Heart right ventricle (tissue), 16 donors: ENCODE measurements around the gene CRMP1. TPM values are rescaled to one million over a fixed set of nuclear protein-coding genes. Genes with fewer than 3 reads are reported as not detected.

Source experiments
- ATAC-seq, 8 donors: fragments of 200-7000 bp; cut with Tn5 transposase; one replicate each; pipeline ENCODE4 v1.9.1; 2020; ENCODE audit warnings: mild to moderate bottlenecking in 8 of 8, moderate library complexity in 8 of 8, moderate number of reproducible peaks in 1 of 8
- DNase-seq, 2 donors: peaks; one replicate each; pipeline ENCODE4 v3.0.0-alpha.2; 2020
- H3K27ac ChIP-seq, 10 donors: fragments of 200-600 bp; sonication (generic) in 2 of 10; one replicate each; pipeline versions ENCODE4 v1.5.0 to v1.8.0; 2020 to 2022; ENCODE audit warnings: mild to moderate bottlenecking in 3 of 10
- H3K27me3 ChIP-seq, 7 donors: fragments of 200-600 bp; one replicate each; pipeline ENCODE4 v1.8.0; 2021 to 2022; ENCODE audit warnings: mild to moderate bottlenecking in 2 of 7
- H3K36me3 ChIP-seq, 9 donors: fragments of 200-600 bp; sonication (generic) in 1 of 9; one replicate each; pipeline versions ENCODE4 v1.5.0 to v1.8.0; 2020 to 2022; ENCODE audit warnings: mild to moderate bottlenecking in 2 of 9
- H3K4me1 ChIP-seq, 9 donors: fragments of 200-600 bp; sonication (generic) in 1 of 9; one replicate each; pipeline versions ENCODE4 v1.5.0 to v1.8.0; 2020 to 2022; ENCODE audit warnings: mild to moderate bottlenecking in 4 of 9
- H3K4me3 ChIP-seq, 10 donors: fragments of 200-600 bp; sonication (generic) in 2 of 10; one replicate each; pipeline versions ENCODE4 v1.5.0 to v1.8.0; 2020 to 2022; ENCODE audit warnings: mild to moderate bottlenecking in 7 of 10, moderate library complexity in 2 of 10
- H3K9me3 ChIP-seq, 11 donors: fragments of 200-600 bp in 10 of 11; sonication (generic) in 2 of 11; one replicate each; pipeline versions ENCODE4 v1.5.0 to v1.8.0; 2013 to 2022; ENCODE audit warnings: mild to moderate bottlenecking in 2 of 11, control low read depth in 1 of 11, moderate library complexity in 1 of 11
- CTCF ChIP-seq, 9 donors: fragments of 200-600 bp; sonication (generic) in 2 of 9; IDR thresholded peaks; one replicate each; pipeline versions ENCODE4 v1.5.0 to v1.8.0; 2021 to 2022; ENCODE audit warnings: antibody characterized with exemption in 9 of 9, mild to moderate bottlenecking in 5 of 9, moderate library complexity in 1 of 9
- WGBS, 2 donors: extraction: QIAGEN DNeasy Blood & Tissue Kit; methylation state at CpG; one replicate each; pipeline ENCODE4 v1.1.7; 2013; ENCODE audit warnings: inconsistent platforms in 1 of 2; 5-methylcytosine and 5-hydroxymethylcytosine counted together
- intact Hi-C, 10 donors: fragments of 100-400 bp; cut with DNase I; formaldehyde crosslinking; loops; one replicate each; pipeline versions ENCODE4 v1.11.1 to v1.14.2; 2022
- polyA plus RNA-seq, 2 donors: library from polyadenylated mRNA; stranded (reverse); fragments of 200-250 nt; gene quantifications; one replicate each; pipeline ENCODE4 v1.2.3, GENCODE V29; 2013
- total RNA-seq, 10 donors: library from RNA; stranded (reverse); fragmentation: NEBNext Ultra II Directional in 3 of 10; extraction: Animal tissue kit (Norgen Biotek cat#: 25700) in 3 of 10; gene quantifications; one replicate each; pipeline versions ENCODE4 v1.2.1 to v1.2.4, GENCODE V29; 2021 to 2023
- donor health status: Arrhythmogenic right ventricular cardiomyopathy.
- donor health status: ischemic (EF 13 %, LVEDD 7.1; RV severe dilation, severe dysfunction).
- donor health status: healthy with polysubstance abuse.
- donor health status: DM: no; HTN: yes; CAD: no.
- donor health status: DM: no; HTN: no; CAD: no.
- donor health status: ischemic (EF 25% LVEDD 6.9; RV normal size, moderate dysfunction).
- donor health status: ischemic (EF 25% LVEDD 5.7; RV mildly dilated, moderate dysfunction).
- donor health status: healthy.
- donor health status: DM: yes; HTN: yes; CAD: no.
- donor health status: Ischemic cardiomyopathy.
- donor health status: ischemic (EF 35%, LVEDD 5.7; RV mildly dilated, moderate dysfunction).
- donor health status: nonischemic (EF 11% LVEDD 7.7; RV severe dilation, severe dysfunction).
- donor health status: DM: yes; HTN: yes; CAD: no.
- donor health status: PGD.
- donor health status: ischemic (EF 29% LVEDD 5.4; RV normal size, mild dysfunction).
- donor health status: nonischemic (EF 23%, LVEDD 6.1; RV moderate dilation, normal function).

CRMP1 gene
- total and polyA plus RNA-seq, 12 donors, result 0.40 to 2.3 (median 0.95) TPM

DNA sequence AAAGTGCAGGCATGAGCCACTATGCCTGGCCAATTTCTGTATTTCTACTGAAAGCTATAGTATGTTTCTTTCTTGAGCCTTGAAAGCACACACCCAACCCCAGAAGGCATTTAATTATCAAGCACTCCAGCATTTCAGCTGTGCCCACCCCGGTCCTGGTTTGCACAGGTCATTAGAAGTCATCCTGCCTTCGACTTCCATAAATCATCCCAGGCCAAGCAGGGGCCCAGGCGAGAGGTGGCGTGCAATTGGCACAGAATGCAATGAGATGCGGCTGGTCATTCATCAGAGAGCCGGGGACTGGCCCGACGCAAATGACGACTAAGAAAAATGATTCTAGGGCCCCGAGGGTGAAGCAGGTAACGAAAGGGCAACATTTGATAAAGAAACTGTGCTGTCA is 24.8 kb upstream of the CRMP1 start:
- no peak for DNase-seq
- H3K4me3 ChIP-seq, result no peak overlapping the region
- H3K27ac ChIP-seq, result no peak overlapping the region
- no peaks in the 10 kb centered on the region for H3K36me3 ChIP-seq
- TF ChIP-seq CTCF (IDR thresholded peaks at IDR 0.05), result no peak
- H3K4me1 ChIP-seq, result no peaks in the 10 kb centered on the region
- WGBS, 2 donors, result 69 to 81% methylated on average over 11 of the region's 11 CpGs
- H3K9me3 ChIP-seq, result peaks cover 0 to 2% (median 0%) of the 10 kb centered on the region in 11 donors
- intact Hi-C loops, result no loop called here
- ATAC-seq, result no peak
- H3K27me3 ChIP-seq, result peaks cover 0 to 55% (median 48%) of the 10 kb centered on the region in 7 donors

- Histone ChIP-seq H3K27me3 (peaks cover 0 to 41% (median 36%) of the 10 kb centered on the region in 7 donors), H3K4me1 (no peaks in the 10 kb centered on the region), H3K36me3 (no peaks in the 10 kb centered on the region), H3K4me3 (no peak overlapping the region), H3K27ac (no peak overlapping the region), H3K9me3 (peaks cover 0 to 8% (median 0%) of the 10 kb centered on the region in 11 donors)
- no peak for TF ChIP-seq CTCF (IDR thresholded peaks at IDR 0.05)
- intact Hi-C loops, result no loop called here
- ATAC-seq (no peak), DNase-seq (no peak)
- 69 to 70% methylated on average over 3 of the region's 3 CpGs for WGBS, 2 donors
Measured at GRCh38 chr4:5916229-5916628, 23.3 kb upstream of the CRMP1 start.

DNA sequence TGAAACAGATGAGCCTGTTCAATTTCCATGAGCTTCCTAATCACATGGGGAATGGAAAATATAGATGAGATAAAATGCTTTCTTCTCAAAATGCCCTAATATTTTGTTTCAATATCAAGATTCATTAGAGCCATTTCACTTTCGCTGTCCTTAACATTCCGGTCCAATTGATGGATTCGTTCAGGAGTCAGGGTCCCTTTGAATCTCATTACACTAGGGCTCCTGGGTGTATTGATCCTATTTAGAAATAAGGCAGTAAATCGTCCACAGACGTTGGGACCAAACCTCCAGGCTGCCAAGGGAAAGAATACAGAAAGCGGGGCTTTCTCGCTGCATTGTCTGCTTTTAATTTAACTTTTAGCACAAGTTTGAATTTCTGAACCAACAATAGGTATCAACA is 20.6 kb upstream of the CRMP1 start:
- Histone ChIP-seq H3K4me3 (no peak overlapping the region), H3K9me3 (peaks cover 0 to 22% (median 5%) of the 10 kb centered on the region in 11 donors), H3K4me1 (no peaks in the 10 kb centered on the region), H3K27me3 (peaks cover 0 to 20% (median 14%) of the 10 kb centered on the region in 7 donors), H3K27ac (no peak overlapping the region), H3K36me3 (no peaks in the 10 kb centered on the region)
- no peak for TF ChIP-seq CTCF (IDR thresholded peaks at IDR 0.05)
- intact Hi-C loops, result no loop called here
- no peak for DNase-seq
- WGBS, 2 donors, result 88 to 89% methylated on average over 7 of the region's 7 CpGs
- ATAC-seq, result no peak

- DNase-seq (no peak), ATAC-seq (no peak)
- H3K4me1 ChIP-seq, result no peaks in the 10 kb centered on the region
- H3K4me3 ChIP-seq, result no peak overlapping the region
- no peak for TF ChIP-seq CTCF (IDR thresholded peaks at IDR 0.05)
- peaks cover 0 to 30% (median 8%) of the 10 kb centered on the region in 11 donors for H3K9me3 ChIP-seq
- WGBS, 2 donors, result 38 to 58% methylated on average over 1 of the region's 1 CpG
- H3K36me3 ChIP-seq, result no peaks in the 10 kb centered on the region
- H3K27ac ChIP-seq, result no peak overlapping the region
- intact Hi-C loops, result no loop called here
- H3K27me3 ChIP-seq, result peaks cover 0 to 19% (median 8%) of the 10 kb centered on the region in 7 donors
Measured at GRCh38 chr4:5912614-5913019, 19.7 kb upstream of the CRMP1 start.
